SK-N-SH (cell line): Measurements from ENCODE around the gene JADE2. TPM values are rescaled to one million over a fixed set of nuclear protein-coding genes. Genes with fewer than 3 reads are reported as not detected.

Experiments
- CTCF ChIA-PET: fragments of 300-600, 350-600 bp; formaldehyde crosslinking; extraction: SDS; loops from one replicate; lab custom pipeline; 2021; lab: Yijun Ruan, JAX
- POLR2A ChIA-PET: fragments of 350-600 bp; sonication (Branson Sonifier 250); formaldehyde crosslinking; extraction: SDS; loops from one replicate; lab custom pipeline; 2020; ENCODE audit warnings: antibody characterized with exemption, inconsistent platforms; lab: Yijun Ruan, JAX
- DNase-seq: peaks from one replicate; pipeline ENCODE4 v3.0.0; 2012
- H2AFZ ChIP-seq: fragments of 200-600 bp; sonication (generic); 2 replicates; pipeline ENCODE4 v1.8.1; 2016; ENCODE audit warnings: antibody characterized with exemption, mild to moderate bottlenecking, low read depth
- H3F3A ChIP-seq: fragments of 200-600 bp; sonication (generic); replicated peaks from 2 replicates; pipeline ENCODE3; 2016; ENCODE audit warnings: antibody characterized with exemption, mild to moderate bottlenecking; ENCODE audit not compliant: insufficient read depth
- H3K27ac ChIP-seq, 2 experiments: fragments of 200-500 bp in 1 of 2; fragments of 200-600 bp in 1 of 2; sonication (Bioruptor generic) in 1 of 2; sonication (generic), shearing (Covaris generic) in 1 of 2; 2 replicates each; pipeline versions ENCODE4 v1.5.1 to v1.6.1; 2014 to 2016; ENCODE audit warnings: low read depth in 2 of 2, inconsistent platforms in 1 of 2, low read length in 1 of 2, mild to moderate bottlenecking in 1 of 2, mixed read lengths in 1 of 2
- H3K27me3 ChIP-seq: fragments of 200-600 bp; sonication (generic), shearing (Covaris generic); 2 replicates; pipeline ENCODE4 v1.6.1; 2016; ENCODE audit warnings: mixed run types; ENCODE audit not compliant: insufficient read depth
- H3K36me3 ChIP-seq, 2 experiments: fragments of 200-500 bp in 1 of 2; fragments of 200-600 bp in 1 of 2; sonication (Bioruptor generic) in 1 of 2; sonication (generic) in 1 of 2; replicated peaks in 1 of 2; 2 replicates each; pipeline versions ENCODE3 to v1.5.1; 2014 to 2016; ENCODE audit warnings: low read length in 1 of 2, mild to moderate bottlenecking in 1 of 2; ENCODE audit not compliant: insufficient read depth in 2 of 2, control insufficient read depth in 1 of 2
- H3K4me1 ChIP-seq, 2 experiments: fragments of 200-500 bp in 1 of 2; fragments of 200-600 bp in 1 of 2; sonication (Bioruptor generic) in 1 of 2; sonication (generic), shearing (Covaris generic) in 1 of 2; 2 replicates each; pipeline versions ENCODE4 v1.5.1 to v1.6.1; 2014 to 2016; ENCODE audit warnings: low read depth in 1 of 2, low read length in 1 of 2, mixed run types in 1 of 2; ENCODE audit not compliant: insufficient read depth in 2 of 2, control insufficient read depth in 1 of 2
- H3K4me2 ChIP-seq: fragments of 200-600 bp; sonication (generic), shearing (Covaris generic); 2 replicates; pipeline ENCODE4 v1.6.1; 2017; ENCODE audit warnings: mixed run types
- H3K4me3 ChIP-seq, 2 experiments: fragments of 200-500 bp in 1 of 2; fragments of 200-600 bp in 1 of 2; sonication (Bioruptor generic) in 1 of 2; sonication (generic), shearing (Covaris generic) in 1 of 2; 2 replicates each; pipeline versions ENCODE4 v1.5.1 to v1.8.1; 2014 to 2016; ENCODE audit warnings: low read depth in 2 of 2, inconsistent platforms in 1 of 2, low read length in 1 of 2, mild to moderate bottlenecking in 1 of 2, mixed read lengths in 1 of 2, moderate library complexity in 1 of 2
- H3K79me2 ChIP-seq: fragments of 200-600 bp; sonication (generic); 2 replicates; pipeline ENCODE4 v1.8.1; 2017; ENCODE audit warnings: mild to moderate bottlenecking; ENCODE audit not compliant: insufficient read depth
- H3K9ac ChIP-seq: fragments of 200-600 bp; sonication (generic); 2 replicates; pipeline ENCODE4 v1.6.1; 2017; ENCODE audit warnings: mixed run types
- H3K9me2 ChIP-seq: fragments of 200-600 bp; sonication (generic); 2 replicates; pipeline ENCODE4 v1.6.1; 2017; ENCODE audit warnings: mixed run types
- H3K9me3 ChIP-seq: fragments of 200-600 bp; sonication (generic); 2 replicates; pipeline ENCODE4 v1.6.1; 2017; ENCODE audit warnings: mixed run types, mild to moderate bottlenecking, moderate library complexity
- H4K20me1 ChIP-seq: fragments of 200-600 bp; sonication (generic); 2 replicates; pipeline ENCODE4 v1.6.1; 2017; ENCODE audit warnings: mild to moderate bottlenecking, mixed run types; ENCODE audit not compliant: insufficient read depth
- CTCF ChIP-seq: fragments of 200-600 bp; sonication (generic); IDR thresholded peaks from 2 replicates; pipeline ENCODE4 v1.6.1; 2017; ENCODE audit warnings: antibody characterized with exemption, mild to moderate bottlenecking, moderate library complexity
- EP300 ChIP-seq, 2 experiments: IDR thresholded peaks; 2 replicates each; pipeline versions ENCODE4 v1.4.0 to v1.6.1; 2012; ENCODE audit warnings: borderline replicate concordance in 1 of 2, low read depth in 1 of 2, low read length in 1 of 2
- EZH2phosphoT487 ChIP-seq: fragments of 200-600 bp; sonication (generic); IDR thresholded peaks from 2 replicates; pipeline ENCODE4 v1.6.1; 2017; ENCODE audit warnings: low read depth, mixed run types, mild to moderate bottlenecking, antibody characterized with exemption, moderate library complexity, borderline replicate concordance
- FOSL2 ChIP-seq: IDR thresholded peaks from 2 replicates; pipeline ENCODE4 v1.4.0; 2012; ENCODE audit warnings: low read depth, mild to moderate bottlenecking, moderate library complexity, borderline replicate concordance
- FOXM1 ChIP-seq: IDR thresholded peaks from 2 replicates; pipeline ENCODE4 v1.4.0; 2012; ENCODE audit warnings: low read depth, mild to moderate bottlenecking
- GABPA ChIP-seq: IDR thresholded peaks from 2 replicates; pipeline ENCODE4 v1.4.0; 2012; ENCODE audit warnings: low read depth, mild to moderate bottlenecking
- JUND ChIP-seq: IDR thresholded peaks from 2 replicates; pipeline ENCODE4 v1.4.0; 2012
- MEF2A ChIP-seq: IDR thresholded peaks from 2 replicates; pipeline ENCODE4 v1.4.0; 2012; ENCODE audit warnings: low read depth, borderline replicate concordance
- MXI1 ChIP-seq: IDR thresholded peaks from 2 replicates; pipeline ENCODE4 v1.6.1; 2012; ENCODE audit warnings: mild to moderate bottlenecking, low read depth, low read length, improper control_type of control experiment
- NRF1 ChIP-seq: IDR thresholded peaks from 2 replicates; pipeline ENCODE4 v1.6.1; 2012; ENCODE audit warnings: low read depth, mild to moderate bottlenecking, low read length
- RAD21 ChIP-seq: IDR thresholded peaks from 2 replicates; pipeline ENCODE4 v1.6.1; 2012; ENCODE audit warnings: mild to moderate bottlenecking, low read length
- REST ChIP-seq: IDR thresholded peaks from 2 replicates; pipeline ENCODE4 v1.6.1; 2012; ENCODE audit warnings: mild to moderate bottlenecking, low read depth, low read length, moderate library complexity
- RXRA ChIP-seq: IDR thresholded peaks from 2 replicates; pipeline ENCODE4 v1.4.0; 2012; ENCODE audit warnings: low read depth, mild to moderate bottlenecking, borderline replicate concordance
- SIN3A ChIP-seq: IDR thresholded peaks from 2 replicates; pipeline ENCODE4 v1.6.1; 2012; ENCODE audit warnings: low read depth, mild to moderate bottlenecking, low read length, moderate library complexity, borderline replicate concordance
- TAF1 ChIP-seq: IDR thresholded peaks from 2 replicates; pipeline ENCODE4 v1.6.1; 2012; ENCODE audit warnings: low read depth, mild to moderate bottlenecking, low read length, moderate library complexity, borderline replicate concordance
- YY1 ChIP-seq: IDR thresholded peaks from 2 replicates; pipeline ENCODE4 v1.4.0; 2012; ENCODE audit warnings: low read depth, mild to moderate bottlenecking
- WGBS: methylation state at CpG from one replicate; pipeline ENCODE4 v1.1.6; 2017; ENCODE audit warnings: low lambda C conversion rate; 5-methylcytosine and 5-hydroxymethylcytosine counted together
- polyA plus RNA-seq, 3 experiments: library from polyadenylated mRNA; depleted of rRNA; stranded (reverse); fragments of >200 nt; gene quantifications; 2 replicates each; pipeline ENCODE4 v1.2.3, GENCODE V29; 2012
- TF ChIP-seq, protein P1 (sequence below): IDR thresholded peaks from 2 replicates; pipeline ENCODE4 v1.4.0; 2012; ENCODE audit warnings: low read depth
- TF ChIP-seq, protein P2 (sequence below): IDR thresholded peaks from 2 replicates; pipeline ENCODE4; 2012
- TF ChIP-seq, protein P3 (sequence below): fragments of 150-350 bp; IDR thresholded peaks from 2 replicates; pipeline ENCODE4 v1.6.1; 2017; ENCODE audit warnings: antibody characterized with exemption, low read length, low read depth, borderline replicate concordance

Gene JADE2
- polyA plus RNA-seq, 1 of the 3 experiments (the other 2 are of a cell fraction): 25.7 TPM

GRCh38 chr5:134517553-134517952, 7.9 kb upstream of the JADE2 start (continued):
- no peak for TF ChIP-seq REST
- no peak for TF ChIP-seq FOSL2
- no peak for TF ChIP-seq YY1
- TF ChIP-seq RAD21: no peak

DNA sequence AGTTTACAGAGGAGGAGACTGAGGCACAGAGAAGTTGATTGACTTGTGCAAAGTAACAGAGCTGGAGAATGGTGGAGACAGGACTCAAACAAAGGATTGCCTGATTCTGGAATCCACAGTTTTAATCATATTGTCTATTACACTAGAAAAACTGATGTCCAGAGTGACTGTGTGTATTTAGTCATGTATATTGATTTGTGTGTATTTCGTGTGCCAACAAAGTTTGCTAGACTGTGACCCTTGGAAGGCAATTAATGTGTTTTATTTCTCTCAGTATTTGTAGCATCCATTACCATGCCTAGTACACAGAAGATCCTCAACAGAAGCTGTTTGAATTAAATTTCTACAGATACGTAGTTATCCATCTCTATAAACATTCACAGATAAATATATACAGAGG, 5.5 kb upstream of the JADE2 start:
- Histone ChIP-seq H3K4me2 (no peak overlapping the region), H3K79me2 (no peaks in the 10 kb centered on the region), H3K9me2 (no peaks in the 10 kb centered on the region), H3K36me3 (no peaks in the 10 kb centered on the region), H3K4me1 (peaks cover 4 to 10% of the 10 kb centered on the region in 2 experiments; a peak in 2 of 4 replicates), H4K20me1 (no peaks in the 10 kb centered on the region), H3K9me3 (no peaks in the 10 kb centered on the region), H2AFZ (no peak overlapping the region), H3K27ac (no peak overlapping the region), H3K9ac (no peak overlapping the region), H3K4me3 (no peak overlapping the region), H3F3A (peaks cover 20% of the 10 kb centered on the region), H3K27me3 (no peaks in the 10 kb centered on the region)
- WGBS: 91% methylated on average over 2 of the region's 2 CpGs
- no peak for DNase-seq
- TF ChIP-seq TAF1 (no peak), MXI1 (no peak), NRF1 (no peak), EZH2phosphoT487 (no peak), CTCF (no peak), GABPA (no peak), YY1 (no peak), JUND (no peak), EP300 (IDR thresholded peaks at IDR 0.05; ENCODE audit: borderline replicate concordance in 1 of 2, low read depth in 1 of 2, low read length in 1 of 2) (no peak), RAD21 (no peak), SIN3A (no peak), FOXM1 (no peak), RXRA (no peak), MEF2A (no peak)
- TF ChIP-seq, protein P1, sequence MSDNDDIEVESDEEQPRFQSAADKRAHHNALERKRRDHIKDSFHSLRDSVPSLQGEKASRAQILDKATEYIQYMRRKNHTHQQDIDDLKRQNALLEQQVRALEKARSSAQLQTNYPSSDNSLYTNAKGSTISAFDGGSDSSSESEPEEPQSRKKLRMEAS: no peak
- TF ChIP-seq, protein P2, sequence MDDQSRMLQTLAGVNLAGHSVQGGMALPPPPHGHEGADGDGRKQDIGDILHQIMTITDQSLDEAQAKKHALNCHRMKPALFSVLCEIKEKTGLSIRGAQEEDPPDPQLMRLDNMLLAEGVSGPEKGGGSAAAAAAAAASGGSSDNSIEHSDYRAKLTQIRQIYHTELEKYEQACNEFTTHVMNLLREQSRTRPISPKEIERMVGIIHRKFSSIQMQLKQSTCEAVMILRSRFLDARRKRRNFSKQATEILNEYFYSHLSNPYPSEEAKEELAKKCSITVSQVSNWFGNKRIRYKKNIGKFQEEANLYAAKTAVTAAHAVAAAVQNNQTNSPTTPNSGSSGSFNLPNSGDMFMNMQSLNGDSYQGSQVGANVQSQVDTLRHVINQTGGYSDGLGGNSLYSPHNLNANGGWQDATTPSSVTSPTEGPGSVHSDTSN: no peak
- TF ChIP-seq, protein P3, sequence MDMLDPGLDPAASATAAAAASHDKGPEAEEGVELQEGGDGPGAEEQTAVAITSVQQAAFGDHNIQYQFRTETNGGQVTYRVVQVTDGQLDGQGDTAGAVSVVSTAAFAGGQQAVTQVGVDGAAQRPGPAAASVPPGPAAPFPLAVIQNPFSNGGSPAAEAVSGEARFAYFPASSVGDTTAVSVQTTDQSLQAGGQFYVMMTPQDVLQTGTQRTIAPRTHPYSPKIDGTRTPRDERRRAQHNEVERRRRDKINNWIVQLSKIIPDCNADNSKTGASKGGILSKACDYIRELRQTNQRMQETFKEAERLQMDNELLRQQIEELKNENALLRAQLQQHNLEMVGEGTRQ: no peak
- ChIA-PET POLR2A (no interaction called here), CTCF (interaction anchor here (0.9 kb wide), 1 partner anchor 67 kb away, joined by 3 read pairs; no protein-coding TSS in a partner anchor)
